Kidney tubule cell (primary cell): ENCODE results near the gene ZNF764.
"Not testable (repeated sequence)": the region's sequence is repeated elsewhere in the genome, so short reads cannot be mapped to it uniquely, and the experiment has no call there.

Source experiments
- DNase-seq: peaks from one replicate; pipeline ENCODE4 v3.0.0-alpha.2; 2018; ENCODE audit warnings: low spot score

Gene ZNF764

DNA sequence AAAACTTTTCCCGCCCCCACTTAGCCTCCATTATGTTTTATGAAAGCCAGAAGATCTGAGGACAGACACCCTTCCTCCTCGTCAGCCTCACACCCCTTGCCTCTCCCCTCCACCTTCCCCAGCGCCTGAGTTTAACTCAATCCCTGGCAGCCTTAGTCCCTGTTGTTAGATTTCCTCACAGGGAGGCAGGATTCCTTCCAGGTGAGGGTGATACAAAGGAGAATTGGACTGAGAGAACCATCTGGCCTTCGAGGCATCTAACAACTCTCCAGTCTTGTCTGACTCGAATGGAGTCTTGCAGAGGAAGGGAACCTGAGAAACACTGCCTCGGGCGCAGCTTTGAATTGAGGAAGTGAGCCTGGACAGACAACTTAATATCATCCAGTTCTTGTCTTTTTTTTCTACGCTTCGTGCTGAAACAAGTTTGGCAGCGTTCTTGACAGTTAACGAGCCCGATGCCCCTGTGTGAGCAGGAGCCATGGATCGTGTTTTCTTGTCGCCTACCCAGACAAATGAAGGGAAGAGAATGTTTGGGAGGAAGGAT is 30.5 kb downstream of the ZNF764 start:
- DNase-seq, result peak; percentile 30

DNA sequence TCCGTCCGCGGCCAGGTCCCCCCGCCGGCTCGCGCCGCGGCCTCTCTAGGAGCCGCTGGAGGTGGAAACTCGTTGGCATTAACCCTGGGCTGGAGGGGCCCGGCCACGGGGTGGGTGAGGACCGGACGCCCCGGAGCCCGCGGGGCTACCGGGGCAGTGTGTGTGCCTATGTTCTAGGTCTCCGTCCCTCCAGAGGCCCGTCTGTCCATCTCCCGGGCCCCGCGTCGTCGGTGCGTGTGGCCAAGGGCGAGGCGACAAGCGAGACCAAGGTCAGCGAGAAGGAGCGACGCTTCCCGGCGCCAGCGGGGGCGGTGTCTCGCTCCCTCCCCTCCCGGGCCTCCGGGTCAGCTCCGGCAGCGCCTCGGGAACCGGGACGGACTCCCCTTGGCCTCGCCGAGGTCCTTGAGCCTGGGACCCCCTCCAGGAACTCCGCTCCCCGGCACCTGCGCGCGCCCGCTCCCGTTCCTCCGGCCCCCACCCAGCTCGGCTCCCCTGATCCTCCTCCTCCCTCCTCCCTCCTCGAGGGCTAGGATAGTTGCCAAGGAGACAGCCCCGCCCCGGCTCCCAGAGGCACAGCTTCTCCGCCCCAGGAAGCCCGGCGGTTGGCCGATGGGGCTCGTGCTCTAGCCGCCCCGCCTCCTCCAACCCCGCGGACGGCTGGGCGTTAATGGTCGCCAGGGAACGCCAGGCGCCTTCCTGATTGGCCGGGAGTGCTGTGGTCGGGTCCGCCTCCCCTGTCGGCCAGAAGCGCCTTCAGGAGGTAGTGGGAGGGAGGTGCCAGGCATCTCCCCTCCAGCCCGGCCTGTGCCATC is 31.1 kb downstream of the ZNF764 start:
- DNase-seq, result peak; percentile 98

DNA sequence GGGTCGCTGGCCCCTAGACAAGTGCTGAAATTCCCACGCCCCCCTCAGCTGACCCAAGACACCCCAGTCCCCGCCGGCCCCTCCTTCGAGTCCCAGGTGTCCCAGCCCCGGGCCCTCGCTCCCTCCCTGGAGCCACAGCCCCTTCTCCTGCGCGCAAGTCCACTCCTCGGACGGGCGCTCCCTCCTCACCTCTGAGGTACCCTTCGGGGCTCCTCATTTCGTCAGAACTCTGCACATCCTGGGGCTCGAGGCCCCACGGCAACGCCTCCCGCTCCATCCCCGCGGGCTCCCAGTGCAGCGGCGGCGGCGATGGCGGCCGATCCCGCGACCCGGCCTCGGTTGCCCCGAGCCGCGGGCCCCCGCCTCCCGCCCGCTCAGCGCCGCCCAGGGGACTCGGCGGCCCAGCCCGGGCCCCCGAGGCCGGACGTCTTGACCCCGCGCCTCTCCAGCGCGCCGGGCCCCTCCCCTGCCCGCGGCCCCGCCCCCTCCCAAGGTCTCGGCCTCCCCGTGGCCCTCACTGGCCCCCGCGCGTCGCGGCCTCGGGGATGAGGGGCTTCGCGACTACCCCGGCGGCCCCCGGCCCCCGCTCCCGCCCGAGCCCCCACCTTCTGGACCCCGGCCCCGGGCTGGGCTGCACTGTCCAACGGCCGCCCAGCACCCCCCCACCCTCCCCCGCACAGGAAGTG is 31.9 kb downstream of the ZNF764 start, which contains the start of gene ZNF768:
TSS of gene ZNF768 (minus strand) at position 430 of the 686 bp plus-strand sequence. CDS start at position 277, 153 bp downstream.
- DNase-seq, result peak; percentile 59

DNA sequence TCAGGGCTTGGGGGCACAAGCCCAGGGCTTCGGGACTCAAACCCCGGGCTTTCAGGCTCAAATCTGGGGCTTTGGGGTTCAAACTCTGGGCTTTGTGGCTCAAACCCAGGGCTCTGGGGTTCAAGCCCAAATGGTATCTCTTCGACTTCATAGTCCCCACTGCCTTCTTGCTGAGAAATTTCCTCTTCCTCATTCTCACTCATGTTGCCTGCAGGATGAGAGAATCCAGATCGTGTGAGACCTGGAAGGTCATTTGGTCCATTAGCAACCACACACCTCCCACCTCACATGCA is 32.4 kb downstream of the ZNF764 start:
- no peak for DNase-seq

DNA sequence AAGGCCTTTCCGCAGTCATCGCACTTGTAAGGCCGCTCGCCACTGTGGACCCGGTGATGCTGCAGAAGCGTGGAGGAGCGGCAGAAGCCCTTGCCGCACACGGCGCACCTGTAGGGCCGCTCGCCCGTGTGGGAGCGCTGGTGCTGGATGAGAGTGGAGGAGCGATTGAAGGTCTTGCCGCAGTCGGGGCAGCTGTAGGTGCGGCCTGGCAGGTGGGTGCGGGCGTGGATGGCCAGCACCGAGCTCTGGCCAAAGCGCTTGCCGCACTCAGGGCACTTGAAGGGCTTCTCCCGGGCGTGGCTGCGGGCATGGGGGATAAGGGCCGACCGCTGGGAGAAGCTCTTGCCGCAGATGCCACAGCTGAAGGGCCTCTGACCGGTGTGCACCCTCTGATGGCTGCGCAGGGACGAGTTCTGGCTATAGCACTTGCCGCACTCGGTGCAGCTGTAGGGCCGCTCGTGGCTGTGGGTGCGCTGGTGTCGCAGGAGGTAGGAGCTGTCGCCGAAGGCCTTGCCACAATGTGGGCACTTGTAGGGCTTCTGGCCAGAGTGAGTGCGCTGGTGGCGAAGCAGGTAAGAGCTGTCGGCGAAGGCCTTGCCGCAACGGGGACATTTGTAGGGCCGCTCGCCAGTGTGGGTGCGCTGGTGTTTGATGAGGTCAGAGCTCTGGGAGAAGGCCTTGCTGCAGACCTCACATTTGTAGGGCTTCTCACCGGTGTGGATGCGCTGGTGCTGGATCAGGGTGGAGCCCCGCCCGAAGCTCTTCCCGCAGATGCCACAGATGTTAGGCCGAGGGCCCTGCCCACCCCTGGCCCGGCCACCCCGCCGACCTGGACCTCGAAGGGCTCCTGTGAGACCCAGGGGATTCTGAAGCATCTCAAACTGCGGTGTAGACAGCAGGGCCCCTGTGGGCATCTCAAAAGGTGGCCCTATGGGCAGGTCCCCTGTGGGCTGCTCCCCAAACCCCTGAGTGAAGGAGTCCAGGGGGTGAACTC is 33.3 kb downstream of the ZNF764 start:
- DNase-seq, result no peak

DNA sequence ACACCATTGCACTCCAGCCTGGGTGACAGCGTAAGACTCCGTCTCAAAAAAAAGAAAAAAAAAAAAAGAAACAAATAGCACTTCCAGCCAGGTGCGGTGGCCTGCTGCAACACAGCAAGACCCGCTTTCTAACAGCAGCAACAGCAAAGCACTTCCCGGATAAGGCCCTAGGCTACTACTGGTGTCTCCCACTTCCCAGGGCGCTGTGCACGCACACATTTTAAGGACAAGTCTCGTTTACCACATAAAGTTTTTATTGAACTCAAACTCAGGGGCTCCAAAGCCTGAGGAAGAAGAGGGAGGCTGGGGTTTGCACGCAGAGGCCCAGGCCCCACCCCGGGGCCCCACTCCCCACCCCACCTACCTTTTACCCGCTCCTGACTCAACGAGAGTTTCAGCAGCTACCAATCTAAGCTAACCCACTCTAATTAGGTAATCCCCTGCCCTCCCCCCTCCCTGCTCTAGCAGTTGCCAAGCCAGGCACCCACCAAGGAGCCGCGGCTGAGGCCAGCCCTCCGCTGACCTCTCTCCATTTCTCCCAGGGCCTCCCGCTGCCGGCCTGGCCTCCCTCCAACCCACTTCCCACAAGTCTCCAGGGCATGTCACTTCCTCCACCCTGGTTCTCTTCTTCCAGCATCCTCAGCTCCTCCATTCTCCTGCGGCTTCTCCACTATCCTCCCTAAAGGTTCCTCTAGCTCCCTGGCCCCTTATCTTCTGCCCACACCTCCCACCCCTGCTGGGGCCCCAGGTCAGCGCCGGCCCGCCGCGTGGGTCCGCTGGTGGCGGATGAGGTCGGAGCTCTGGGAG is 34.2 kb downstream of the ZNF764 start:
- no peak for DNase-seq

DNA sequence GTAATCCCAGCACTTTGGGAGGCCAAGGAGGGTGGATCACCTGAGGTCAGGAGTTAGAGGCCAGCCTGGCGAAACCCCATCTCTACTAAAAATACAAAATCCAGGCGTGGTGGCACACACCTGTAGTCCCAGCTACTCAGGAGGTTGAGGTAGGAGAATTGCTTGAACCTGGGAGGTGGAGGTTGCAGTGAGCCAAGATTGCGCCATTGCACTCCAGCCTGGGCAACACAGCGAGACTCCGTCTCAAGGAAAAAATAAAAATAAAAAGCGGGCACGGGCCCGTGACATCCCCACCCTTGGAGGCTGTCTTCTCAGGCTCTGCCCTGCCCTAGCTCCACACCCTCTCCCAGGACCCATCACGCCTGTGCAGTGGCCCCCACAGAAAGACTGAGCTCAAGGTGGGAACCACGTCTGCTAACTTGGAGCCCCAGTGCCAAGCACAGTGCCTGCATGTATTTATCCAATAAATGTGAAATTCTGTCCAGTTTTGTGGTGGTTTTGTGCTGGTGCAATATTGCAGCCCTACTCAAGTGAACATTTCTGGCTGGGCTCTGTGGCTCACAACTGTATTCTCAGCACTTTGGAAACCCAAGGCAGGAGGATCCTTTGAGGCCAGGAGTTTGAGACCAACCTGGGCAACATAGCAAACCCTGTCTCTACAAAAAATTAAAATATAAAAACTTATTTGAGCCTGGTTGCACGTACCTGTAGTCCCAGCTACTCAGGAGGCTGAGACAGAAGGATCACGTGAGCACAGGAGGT is 35.3 kb downstream of the ZNF764 start:
- not testable (repeated sequence) for DNase-seq

DNA sequence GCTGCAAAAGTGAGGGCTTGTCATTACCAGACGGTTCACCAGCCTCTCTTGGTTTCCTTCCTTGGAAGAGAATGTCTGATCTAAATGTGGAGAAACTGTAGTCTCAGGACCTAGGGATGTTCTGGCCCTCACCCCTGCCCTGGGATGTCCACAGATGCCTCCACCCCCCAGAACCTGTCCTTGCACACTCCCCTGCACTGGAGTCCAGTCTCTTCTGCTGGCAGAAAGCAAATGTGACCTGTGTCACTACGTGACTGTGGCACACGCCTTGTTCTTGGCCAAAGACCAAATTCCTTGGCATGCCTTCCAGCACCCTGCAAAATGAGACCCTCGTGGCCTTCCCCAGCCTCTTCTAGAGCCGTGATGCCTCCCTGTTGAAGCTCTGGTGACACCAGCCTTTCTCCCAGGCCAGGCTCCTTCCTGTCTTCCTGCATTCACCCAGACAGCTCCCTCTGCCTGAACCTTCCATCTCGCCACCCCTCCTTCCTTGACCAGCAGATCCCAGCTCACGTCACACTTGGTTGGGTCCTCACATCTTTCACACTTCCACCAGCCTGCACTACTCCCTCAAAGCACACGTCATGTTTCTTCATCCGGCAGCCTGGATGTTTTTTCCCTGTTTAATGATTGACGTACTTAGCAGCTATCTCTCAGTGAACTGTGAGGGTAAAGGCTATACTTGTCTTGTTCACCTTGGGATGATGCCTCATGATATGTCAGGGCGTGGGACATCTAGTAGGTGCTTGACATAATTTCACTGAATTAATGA is 36.1 kb downstream of the ZNF764 start:
- DNase-seq, result peak; percentile 92

DNA sequence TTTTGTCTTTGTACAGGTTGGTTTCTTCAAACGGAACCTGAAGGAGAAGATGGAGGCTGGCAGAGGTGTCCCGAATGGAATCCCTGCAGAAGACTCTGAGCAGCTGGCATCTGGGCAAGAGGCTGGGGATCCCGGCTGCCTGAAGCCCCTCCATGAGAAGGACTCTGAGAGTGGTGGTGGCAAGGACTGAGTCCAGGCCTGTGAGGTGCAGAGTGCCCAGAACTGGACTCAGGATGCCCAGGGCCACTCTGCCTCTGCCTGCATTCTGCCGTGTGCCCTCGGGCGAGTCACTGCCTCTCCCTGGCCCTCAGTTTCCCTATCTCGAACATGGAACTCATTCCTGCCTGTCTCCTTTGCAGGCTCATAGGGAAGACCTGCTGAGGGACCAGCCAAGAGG is 36.7 kb downstream of the ZNF764 start:
- no peak for DNase-seq

DNA sequence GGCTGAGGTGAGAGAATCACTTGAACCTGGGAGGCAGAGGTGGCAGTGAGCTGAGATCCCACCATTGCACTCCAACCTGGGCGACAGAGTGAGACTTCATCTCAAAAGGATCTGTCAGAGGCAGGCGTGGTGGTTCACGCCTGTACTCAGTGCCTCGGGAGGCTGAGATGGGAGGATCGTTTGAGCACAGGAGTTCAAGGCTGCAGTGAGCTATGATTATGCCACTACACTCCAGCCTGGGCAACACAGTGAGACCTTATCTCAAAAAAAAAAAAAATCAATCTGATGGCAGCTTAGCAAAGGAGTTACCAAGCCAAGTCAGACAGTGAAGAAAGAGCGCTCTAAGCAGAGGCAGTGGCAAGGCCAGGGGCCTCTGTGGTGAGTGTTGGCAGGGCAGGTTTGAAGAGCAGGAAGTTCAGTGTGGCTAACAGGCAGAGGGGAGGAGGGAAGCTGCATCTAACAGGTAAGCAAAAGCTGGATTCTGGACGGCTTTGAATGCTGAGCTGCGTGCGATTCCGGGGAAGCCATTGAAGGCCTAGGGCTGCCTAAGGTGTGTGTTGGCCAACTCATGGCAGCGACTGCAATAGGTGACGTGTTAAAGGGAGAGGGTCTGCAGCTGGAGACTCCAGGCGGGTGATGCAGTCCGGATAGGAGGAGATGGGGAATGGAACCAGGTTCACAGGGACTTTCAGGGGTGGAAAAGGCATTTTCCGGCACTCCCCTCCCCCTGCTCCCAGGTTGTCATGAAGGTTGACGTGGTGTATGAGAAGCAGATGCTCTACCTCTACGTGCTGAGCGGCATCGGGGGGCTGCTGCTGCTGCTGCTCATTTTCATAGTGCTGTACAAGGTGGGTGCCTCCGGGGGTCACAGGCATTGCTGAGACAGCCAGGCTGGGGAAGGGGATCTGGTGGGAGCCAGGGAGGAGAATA is 38.8 kb downstream of the ZNF764 start:
- DNase-seq, result no peak

DNA sequence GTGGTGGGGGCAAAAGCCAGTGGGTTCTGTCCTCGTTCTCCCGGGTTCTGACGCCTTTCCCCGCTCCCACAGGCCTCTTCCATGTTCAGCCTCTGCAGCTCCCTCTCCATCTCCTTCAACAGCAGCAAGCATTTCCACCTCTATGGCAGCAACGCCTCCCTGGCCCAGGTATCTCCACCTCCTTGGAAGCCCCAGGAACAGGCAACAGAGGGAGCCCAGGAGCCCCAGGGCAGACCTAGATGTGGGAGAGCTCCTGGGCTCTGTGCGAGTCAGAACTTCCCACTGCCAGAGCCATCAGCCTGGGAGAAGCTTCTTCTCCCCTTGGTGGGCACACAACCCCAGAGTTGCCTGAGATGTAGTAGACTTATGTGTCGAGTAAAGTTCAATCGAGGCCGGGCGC is 39.6 kb downstream of the ZNF764 start:
- DNase-seq, result no peak

DNA sequence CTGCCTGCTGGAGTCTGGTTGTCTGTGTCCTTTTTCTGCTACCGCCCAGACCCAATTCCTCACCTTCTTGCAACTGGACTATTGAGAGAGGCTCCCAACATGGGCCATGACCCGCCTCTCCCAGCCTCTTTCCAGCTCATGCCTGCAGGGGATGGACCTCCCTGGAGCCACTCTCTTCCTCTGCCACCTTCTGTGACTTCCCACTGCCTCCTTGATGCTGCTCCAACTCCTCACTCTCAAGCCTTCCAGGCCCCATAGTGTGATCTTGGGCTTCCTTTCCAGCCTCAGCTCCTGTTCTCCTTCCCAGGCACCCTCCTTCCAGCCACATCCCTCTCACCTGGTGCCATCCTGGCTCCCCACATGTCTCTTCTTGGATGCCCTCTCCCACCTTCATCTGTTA is 42.9 kb downstream of the ZNF764 start:
- DNase-seq, result no peak

DNA sequence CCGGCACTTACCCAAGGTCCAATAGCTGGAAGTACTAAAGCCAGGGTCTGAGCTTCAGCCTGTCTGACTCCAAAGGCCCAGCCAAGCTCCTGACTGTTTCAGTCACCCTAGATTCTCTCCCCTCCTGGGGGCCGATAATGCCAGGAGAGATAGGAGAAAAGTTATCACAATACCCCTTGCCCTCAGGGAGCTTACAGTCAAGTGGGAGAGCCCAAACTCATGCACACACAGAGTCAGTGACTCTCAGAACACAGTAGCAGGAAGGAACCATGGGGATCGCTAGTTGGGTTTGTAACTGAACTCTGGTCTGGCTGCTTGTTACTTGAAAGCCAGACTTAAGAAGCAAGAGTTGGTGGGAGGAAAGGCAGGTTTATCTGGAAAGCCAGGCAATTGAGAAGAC is 46.7 kb downstream of the ZNF764 start:
- DNase-seq, result no peak

DNA sequence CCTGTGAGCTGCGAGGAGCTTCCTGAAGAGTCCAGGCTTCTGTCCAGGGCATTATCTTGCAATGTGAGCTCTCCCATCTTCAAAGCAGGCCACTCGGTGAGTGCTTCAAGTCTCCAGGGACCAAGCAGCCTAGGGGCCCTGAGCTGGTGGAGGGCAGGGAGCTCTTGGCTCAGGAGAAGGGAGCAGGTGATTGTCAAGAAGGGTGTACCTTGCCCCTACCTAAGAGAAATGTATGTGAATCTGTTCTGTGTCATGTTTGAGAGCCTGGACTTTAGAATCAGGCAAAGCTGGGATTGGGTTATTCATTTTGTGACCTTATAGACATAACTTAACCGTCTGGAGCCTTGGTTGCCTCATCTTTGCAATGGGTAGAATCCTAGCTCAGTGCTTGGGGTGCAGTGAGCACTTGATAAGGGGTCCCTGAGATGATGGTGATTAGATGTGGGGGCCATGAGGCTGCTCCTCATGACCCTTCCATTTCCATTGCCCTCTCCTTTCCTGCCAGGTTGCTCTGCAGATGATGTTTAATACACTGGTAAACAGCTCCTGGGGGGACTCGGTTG is 47.7 kb downstream of the ZNF764 start:
- no peak for DNase-seq

DNA sequence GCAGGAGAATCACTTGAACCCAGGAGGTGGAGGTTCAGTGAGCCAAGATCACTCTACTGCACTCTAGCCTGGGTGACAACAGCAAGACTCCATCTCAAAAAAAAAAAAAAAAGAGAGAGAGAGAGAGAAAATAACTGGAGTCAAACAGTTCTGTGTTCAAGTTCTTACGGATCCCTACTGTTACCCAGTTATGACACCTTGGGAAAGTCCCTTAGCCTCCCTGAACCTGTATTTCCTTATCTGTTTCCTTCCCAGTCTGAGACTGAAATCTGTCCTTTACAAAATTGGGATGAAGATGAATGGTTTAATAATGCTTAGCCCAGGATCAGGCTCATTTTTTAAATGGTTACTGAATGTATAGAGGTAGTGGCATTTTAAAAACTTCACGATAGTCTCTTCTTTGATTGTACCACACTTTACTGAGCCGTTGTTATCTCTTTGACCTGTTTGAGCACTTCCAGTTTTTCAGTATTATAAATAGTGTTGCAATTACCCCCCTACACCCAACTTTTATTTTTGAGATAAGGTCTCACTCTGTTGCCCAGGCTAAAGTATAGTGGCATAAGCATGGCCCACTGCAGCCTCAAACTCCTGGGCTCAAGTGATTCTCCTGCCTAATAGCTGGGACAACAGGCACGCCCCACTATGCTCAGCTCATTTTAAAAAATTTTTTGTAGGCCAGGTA is 49.0 kb downstream of the ZNF764 start:
- DNase-seq, result no peak
